Measurements from ENCODE around the gene PCDHA2. TPM values are rescaled to one million over a fixed set of nuclear protein-coding genes. Genes with fewer than 3 reads are reported as not detected.
A peak's percentile ranks its signal among the peaks of the same experiment; 100 is the strongest.
"Not testable (repeated sequence)": the region's sequence is repeated elsewhere in the genome, so short reads cannot be mapped to it uniquely, and the experiment has no call there.

The PCDHA2 gene
- total RNA-seq, 2 donors from 2014 or later = 0.26 to 1.3 TPM

DNA sequence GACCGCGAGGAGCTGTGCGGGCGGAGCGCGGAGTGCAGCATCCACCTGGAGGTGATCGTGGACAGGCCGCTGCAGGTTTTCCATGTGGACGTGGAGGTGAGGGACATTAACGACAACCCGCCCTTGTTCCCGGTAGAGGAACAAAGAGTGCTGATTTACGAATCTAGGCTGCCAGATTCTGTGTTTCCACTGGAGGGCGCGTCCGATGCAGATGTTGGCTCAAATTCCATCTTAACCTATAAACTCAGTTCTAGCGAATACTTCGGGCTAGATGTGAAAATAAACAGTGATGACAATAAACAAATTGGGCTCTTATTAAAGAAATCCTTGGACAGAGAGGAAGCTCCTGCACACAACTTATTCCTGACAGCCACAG lies 33.7 kb downstream of the PCDHA2 start:
- WGBS, 2 donors = 18 to 22% methylated on average over 9 to 18 of the region's 18 CpGs
- ATAC-seq = no peak
- Histone ChIP-seq H3K4me3 (no peak overlapping the region), H3K27ac (no peak overlapping the region), H3K27me3 (no peaks in the 10 kb centered on the region), H3K36me3 (replicated peaks in 1 of 2; ENCODE audit: insufficient read depth in 1 of 2, low read depth in 2 of 2) (no peaks in the 10 kb centered on the region), H3K9me3 (peaks cover 0 to 26% (median 4%) of the 10 kb centered on the region in 3 donors), H3K4me1 (no peaks in the 10 kb centered on the region)
- TF ChIP-seq POLR2A (IDR thresholded peaks at IDR 0.05) = no peak
- TF ChIP-seq CTCF (IDR thresholded peaks at IDR 0.05) = peak in 3 of 7 experiments; percentile 5 to 10 (median 6)
- intact Hi-C loops (cut with DNase I) = no loop called here
- DNase-seq = no peak

GRCh38 chr5:140829511-140830501 lies 35.2 kb downstream of the PCDHA2 start:
- intact Hi-C loops (cut with DNase I); H3K4me1 ChIP-seq; H3K4me3 ChIP-seq; H3K36me3 ChIP-seq (replicated peaks in 1 of 2; ENCODE audit: insufficient read depth in 1 of 2, low read depth in 2 of 2); ATAC-seq; H3K27me3 ChIP-seq; DNase-seq; H3K27ac ChIP-seq: not testable (repeated sequence)
- H3K9me3 ChIP-seq = peaks cover 0 to 30% (median 0%) of the 10 kb centered on the region in 3 donors
- WGBS, 2 donors = 26 to 35% methylated on average over 14 to 80 of the region's 106 CpGs

- Histone ChIP-seq H3K27me3 (no peaks in the 10 kb centered on the region), H3K4me1 (no peaks in the 10 kb centered on the region), H3K36me3 (replicated peaks in 1 of 2; ENCODE audit: insufficient read depth in 1 of 2, low read depth in 2 of 2) (no peaks in the 10 kb centered on the region), H3K27ac (no peak within 1 kb of the TSS), H3K4me3 (no peak within 1 kb of the TSS), H3K9me3 (peaks cover 0 to 34% (median 0%) of the 10 kb centered on the region in 3 donors)
- TF ChIP-seq CTCF (IDR thresholded peaks at IDR 0.05) = peak in 3 of 7 experiments; percentile 5 to 19 (median 7)
- TF ChIP-seq POLR2A (IDR thresholded peaks at IDR 0.05) = no peak
- WGBS, 2 donors = 6 to 12% methylated on average over 8 of the region's 8 CpGs
- ATAC-seq (no peak), DNase-seq (no peak)
- intact Hi-C loops (cut with DNase I) = no loop called here
These were observed 39.3 kb downstream of the PCDHA2 start, which contains the start of gene PCDHA7 for GRCh38 chr5:140833993-140834392. TSS of gene PCDHA7 (plus strand) at chr5:140834269. CDS start at chr5:140834384, 115 bp downstream.

- ATAC-seq; H3K27ac ChIP-seq; H3K27me3 ChIP-seq; H3K36me3 ChIP-seq (replicated peaks in 1 of 2; ENCODE audit: insufficient read depth in 1 of 2, low read depth in 2 of 2); H3K4me3 ChIP-seq; H3K4me1 ChIP-seq; intact Hi-C loops (cut with DNase I); DNase-seq: not testable (repeated sequence)
- WGBS, 2 donors = 13 to 24% methylated on average over 16 to 26 of the region's 38 CpGs
- H3K9me3 ChIP-seq = peaks cover 0 to 29% (median 0%) of the 10 kb centered on the region in 3 donors
These were observed 39.9 kb downstream of the PCDHA2 start for GRCh38 chr5:140834439-140835008.

GRCh38 chr5:140835622-140836510 lies 41.2 kb downstream of the PCDHA2 start:
- Histone ChIP-seq H3K27me3 (no peaks in the 10 kb centered on the region), H3K9me3 (peaks cover 0 to 22% (median 0%) of the 10 kb centered on the region in 3 donors), H3K27ac (no peak overlapping the region), H3K4me1 (no peaks in the 10 kb centered on the region), H3K36me3 (replicated peaks in 1 of 2; ENCODE audit: insufficient read depth in 1 of 2, low read depth in 2 of 2) (no peaks in the 10 kb centered on the region), H3K4me3 (no peak overlapping the region)
- DNase-seq = no peak
- no peak for ATAC-seq
- intact Hi-C loops (cut with DNase I) = no loop called here
- TF ChIP-seq CTCF (IDR thresholded peaks at IDR 0.05) (no peak), POLR2A (IDR thresholded peaks at IDR 0.05) (no peak)
- 31 to 41% methylated on average over 26 to 101 of the region's 103 CpGs for WGBS, 2 donors

Data from body of pancreas (tissue), 4 donors.